ENCODE results near the gene PLEKHA1.

- no peak for TF ChIP-seq CTCF (conservative IDR thresholded peaks at IDR 0.05; ENCODE audit: low read depth, low read length)
- no peak for TF ChIP-seq EZH2 (IDR thresholded peaks at IDR 0.05; ENCODE audit: borderline replicate concordance, low read depth, low read length, poor library complexity, severe bottlenecking)
These were observed 102.9 kb downstream of the PLEKHA1 start for GRCh38 chr10:122477436-122477835.

Data from A673 (cell line).